Loucy (cell line): ENCODE measurements around the gene SULT1C4.

Experiments used
- H2AFZ ChIP-seq: fragments of 200-600 bp; sonication (generic); 2 replicates; pipeline ENCODE4 v1.6.0; 2016; ENCODE audit warnings: antibody characterized with exemption, mild to moderate bottlenecking, low read length, moderate library complexity
- H3F3A ChIP-seq: fragments of 200-600 bp; 2 replicates; pipeline ENCODE4 v1.6.0; 2016; ENCODE audit warnings: antibody characterized with exemption, low read depth, mild to moderate bottlenecking
- H3K27me3 ChIP-seq: fragments of 200-600 bp; sonication (generic); 2 replicates; pipeline ENCODE4 v1.6.1; 2014; ENCODE audit warnings: low read length, mild to moderate bottlenecking; ENCODE audit not compliant: insufficient read depth, poor library complexity, severe bottlenecking
- H3K36me3 ChIP-seq: fragments of 200-600 bp; sonication (generic); 2 replicates; pipeline ENCODE4 v1.6.1; 2016; ENCODE audit warnings: low read length; ENCODE audit not compliant: insufficient read depth
- H3K4me1 ChIP-seq: fragments of 200-600 bp; sonication (generic); 2 replicates; pipeline ENCODE4 v1.5.1; 2014; ENCODE audit warnings: low read length, mild to moderate bottlenecking; ENCODE audit not compliant: insufficient read depth, poor library complexity, severe bottlenecking
- H3K4me2 ChIP-seq: fragments of 200-600 bp; sonication (generic); 2 replicates; pipeline ENCODE4 v1.6.0; 2014; ENCODE audit warnings: antibody characterized with exemption, low read length, low read depth, mild to moderate bottlenecking; ENCODE audit not compliant: poor library complexity, severe bottlenecking
- H3K4me3 ChIP-seq: fragments of 200-600 bp; sonication (generic); 2 replicates; pipeline ENCODE4 v1.5.1; 2014; ENCODE audit warnings: low read length, mild to moderate bottlenecking, mixed read lengths; ENCODE audit not compliant: poor library complexity, severe bottlenecking
- H3K79me2 ChIP-seq: fragments of 200-600 bp; sonication (generic); 2 replicates; pipeline ENCODE4 v1.6.1; 2014; ENCODE audit warnings: low read length; ENCODE audit not compliant: insufficient read depth
- H3K9ac ChIP-seq: fragments of 200-600 bp; sonication (generic); 2 replicates; pipeline ENCODE4 v1.6.0; 2014; ENCODE audit warnings: mild to moderate bottlenecking, low read depth, low read length, moderate library complexity; ENCODE audit not compliant: poor library complexity, severe bottlenecking
- H3K9me2 ChIP-seq: fragments of 200-600 bp; sonication (generic); replicated peaks from 2 replicates; pipeline ENCODE4 v1.6.1; 2016; ENCODE audit warnings: low read depth, low read length, mixed read lengths
- H3K9me3 ChIP-seq: fragments of 200-600 bp; sonication (generic); 2 replicates; pipeline ENCODE4 v1.6.1; 2014; ENCODE audit warnings: mild to moderate bottlenecking, antibody characterized with exemption, low read length, low read depth; ENCODE audit not compliant: insufficient read depth
- H4K20me1 ChIP-seq: fragments of 200-600 bp; sonication (generic); 2 replicates; pipeline ENCODE4 v1.6.0; 2014; ENCODE audit warnings: antibody characterized with exemption, low read length, mild to moderate bottlenecking; ENCODE audit not compliant: insufficient read depth, poor library complexity, severe bottlenecking
- EZH2phosphoT487 ChIP-seq: fragments of 200-600 bp; IDR thresholded peaks from 2 replicates; pipeline ENCODE4 v1.6.1; 2018; ENCODE audit warnings: antibody characterized with exemption, mild to moderate bottlenecking, moderate library complexity, borderline replicate concordance
- TF ChIP-seq, protein P1 (sequence below): fragments of 200-600 bp; sonication (generic); conservative IDR thresholded peaks from 2 replicates; pipeline ENCODE4 v1.5.1; 2014; ENCODE audit warnings: mild to moderate bottlenecking, antibody characterized with exemption, low read length

SULT1C4 gene

DNA sequence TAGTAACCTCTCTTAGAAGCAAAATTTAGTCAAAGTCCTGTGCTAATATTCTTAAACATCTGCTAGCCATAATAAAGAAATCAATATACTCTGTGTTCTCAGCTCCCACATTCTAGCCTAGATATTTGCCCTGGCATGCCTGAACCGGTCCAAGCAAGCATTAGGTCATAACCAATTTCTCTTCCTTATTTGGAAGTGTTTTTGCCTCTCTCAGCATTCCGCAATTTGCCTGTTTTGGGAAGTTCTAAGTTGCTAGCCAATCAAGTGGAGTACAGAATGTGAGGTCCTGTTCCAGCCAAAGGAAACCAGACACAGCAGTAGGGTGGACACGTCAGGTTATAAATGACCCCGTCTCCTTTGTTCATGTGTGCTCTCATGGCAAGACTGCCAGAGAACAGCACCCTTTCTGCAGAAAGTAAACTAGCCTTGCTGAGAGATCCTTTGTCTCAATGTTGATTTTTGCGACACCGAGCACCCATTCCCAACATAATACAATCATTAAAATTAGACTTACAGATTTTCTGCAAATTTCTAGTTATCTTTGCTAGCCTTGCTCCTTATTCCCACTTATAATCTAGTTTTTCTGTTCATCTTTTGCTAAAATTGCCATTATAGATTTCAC, 13.0 kb upstream of the SULT1C4 start:
- Histone ChIP-seq H3K4me2 (no peak overlapping the region), H3F3A (no peaks in the 10 kb centered on the region), H3K36me3 (no peaks in the 10 kb centered on the region), H3K79me2 (no peaks in the 10 kb centered on the region), H3K9me2 (no peaks in the 10 kb centered on the region), H3K9ac (no peak overlapping the region), H3K4me3 (no peak overlapping the region), H2AFZ (no peak overlapping the region), H3K9me3 (no peaks in the 10 kb centered on the region), H3K4me1 (peaks cover 12% of the 10 kb centered on the region), H3K27me3 (no peaks in the 10 kb centered on the region), H4K20me1 (no peaks in the 10 kb centered on the region)
- TF ChIP-seq, protein P1, sequence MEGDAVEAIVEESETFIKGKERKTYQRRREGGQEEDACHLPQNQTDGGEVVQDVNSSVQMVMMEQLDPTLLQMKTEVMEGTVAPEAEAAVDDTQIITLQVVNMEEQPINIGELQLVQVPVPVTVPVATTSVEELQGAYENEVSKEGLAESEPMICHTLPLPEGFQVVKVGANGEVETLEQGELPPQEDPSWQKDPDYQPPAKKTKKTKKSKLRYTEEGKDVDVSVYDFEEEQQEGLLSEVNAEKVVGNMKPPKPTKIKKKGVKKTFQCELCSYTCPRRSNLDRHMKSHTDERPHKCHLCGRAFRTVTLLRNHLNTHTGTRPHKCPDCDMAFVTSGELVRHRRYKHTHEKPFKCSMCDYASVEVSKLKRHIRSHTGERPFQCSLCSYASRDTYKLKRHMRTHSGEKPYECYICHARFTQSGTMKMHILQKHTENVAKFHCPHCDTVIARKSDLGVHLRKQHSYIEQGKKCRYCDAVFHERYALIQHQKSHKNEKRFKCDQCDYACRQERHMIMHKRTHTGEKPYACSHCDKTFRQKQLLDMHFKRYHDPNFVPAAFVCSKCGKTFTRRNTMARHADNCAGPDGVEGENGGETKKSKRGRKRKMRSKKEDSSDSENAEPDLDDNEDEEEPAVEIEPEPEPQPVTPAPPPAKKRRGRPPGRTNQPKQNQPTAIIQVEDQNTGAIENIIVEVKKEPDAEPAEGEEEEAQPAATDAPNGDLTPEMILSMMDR: no peak

DNA sequence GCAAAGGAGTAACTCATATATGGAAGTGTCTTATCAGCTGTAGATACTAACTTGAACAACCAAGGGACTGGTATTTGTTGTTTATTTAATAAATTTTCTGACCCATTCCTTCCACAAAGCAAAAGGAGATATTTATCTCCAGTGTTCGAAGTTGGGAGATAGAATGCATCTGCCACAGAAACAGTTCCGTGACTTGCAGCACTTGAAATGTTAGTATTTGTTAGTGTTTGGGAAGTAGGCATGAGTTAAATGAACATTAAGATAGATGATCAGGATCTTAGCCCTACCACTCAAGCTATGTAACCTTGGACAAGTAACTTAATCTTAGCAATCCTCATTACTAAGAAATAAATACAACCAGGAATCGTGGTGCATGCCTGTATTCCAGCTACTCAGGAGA, 12.1 kb upstream of the SULT1C4 start:
- Histone ChIP-seq H3K27me3 (no peaks in the 10 kb centered on the region), H3K4me3 (no peak overlapping the region), H3K9me2 (no peaks in the 10 kb centered on the region), H3F3A (no peaks in the 10 kb centered on the region), H4K20me1 (no peaks in the 10 kb centered on the region), H3K79me2 (no peaks in the 10 kb centered on the region), H3K36me3 (no peaks in the 10 kb centered on the region), H2AFZ (no peak overlapping the region), H3K9me3 (no peaks in the 10 kb centered on the region), H3K4me1 (peaks cover 12% of the 10 kb centered on the region), H3K4me2 (no peak overlapping the region), H3K9ac (no peak overlapping the region)
- TF ChIP-seq EZH2phosphoT487: no peak
- TF ChIP-seq, protein P1: no peak

DNA sequence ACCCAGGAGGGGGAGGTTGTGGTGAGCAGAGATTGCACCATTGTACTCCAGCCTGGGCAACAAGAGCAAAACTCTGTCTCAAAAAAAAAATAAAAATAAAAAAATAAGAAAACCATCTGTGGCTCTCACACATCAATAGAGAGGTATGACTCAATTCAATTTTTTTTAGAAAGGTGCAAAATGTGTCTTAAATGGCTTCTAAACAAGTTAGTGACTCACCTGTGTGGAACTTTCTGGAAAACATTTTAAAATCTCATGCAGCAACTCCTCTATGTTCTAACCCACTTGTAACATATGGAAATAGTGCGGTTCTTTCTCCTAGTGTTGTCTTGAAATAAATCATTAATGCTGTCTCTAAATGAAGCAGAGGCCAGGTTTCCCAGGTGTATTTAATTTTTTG, 10.7 kb upstream of the SULT1C4 start:
- H3F3A ChIP-seq: no peaks in the 10 kb centered on the region
- no peak overlapping the region for H3K4me2 ChIP-seq
- TF ChIP-seq, protein P1: no peak
- no peak for TF ChIP-seq EZH2phosphoT487
- H3K4me3 ChIP-seq: no peak overlapping the region
- H4K20me1 ChIP-seq: no peaks in the 10 kb centered on the region
- H3K27me3 ChIP-seq: no peaks in the 10 kb centered on the region
- no peaks in the 10 kb centered on the region for H3K9me2 ChIP-seq
- H2AFZ ChIP-seq: no peak overlapping the region
- no peak overlapping the region for H3K9ac ChIP-seq
- no peaks in the 10 kb centered on the region for H3K79me2 ChIP-seq
- no peaks in the 10 kb centered on the region for H3K36me3 ChIP-seq
- no peaks in the 10 kb centered on the region for H3K9me3 ChIP-seq
- peaks cover 12% of the 10 kb centered on the region for H3K4me1 ChIP-seq
